ENCODE data around the gene GPC6.

DNA sequence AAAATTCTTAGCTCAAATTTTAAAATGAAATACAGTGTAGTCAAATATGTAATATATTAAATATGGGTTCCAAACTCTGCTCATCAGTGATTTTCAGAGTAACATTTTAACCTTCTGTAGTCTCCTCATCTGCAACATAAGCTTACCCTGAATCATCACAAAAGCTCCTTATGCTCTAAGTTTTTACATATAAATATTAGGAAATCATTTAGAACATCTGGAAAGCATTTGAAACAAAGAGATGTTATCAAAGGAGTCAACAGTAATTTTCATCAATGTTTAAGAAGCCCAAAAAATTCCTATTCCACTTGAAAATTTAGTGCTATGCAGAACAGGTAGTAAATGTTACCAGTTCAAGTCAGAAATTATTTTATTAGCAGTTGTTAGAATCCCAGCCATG, 1028.1 kb downstream of the GPC6 start:
- TF ChIP-seq, protein P1, sequence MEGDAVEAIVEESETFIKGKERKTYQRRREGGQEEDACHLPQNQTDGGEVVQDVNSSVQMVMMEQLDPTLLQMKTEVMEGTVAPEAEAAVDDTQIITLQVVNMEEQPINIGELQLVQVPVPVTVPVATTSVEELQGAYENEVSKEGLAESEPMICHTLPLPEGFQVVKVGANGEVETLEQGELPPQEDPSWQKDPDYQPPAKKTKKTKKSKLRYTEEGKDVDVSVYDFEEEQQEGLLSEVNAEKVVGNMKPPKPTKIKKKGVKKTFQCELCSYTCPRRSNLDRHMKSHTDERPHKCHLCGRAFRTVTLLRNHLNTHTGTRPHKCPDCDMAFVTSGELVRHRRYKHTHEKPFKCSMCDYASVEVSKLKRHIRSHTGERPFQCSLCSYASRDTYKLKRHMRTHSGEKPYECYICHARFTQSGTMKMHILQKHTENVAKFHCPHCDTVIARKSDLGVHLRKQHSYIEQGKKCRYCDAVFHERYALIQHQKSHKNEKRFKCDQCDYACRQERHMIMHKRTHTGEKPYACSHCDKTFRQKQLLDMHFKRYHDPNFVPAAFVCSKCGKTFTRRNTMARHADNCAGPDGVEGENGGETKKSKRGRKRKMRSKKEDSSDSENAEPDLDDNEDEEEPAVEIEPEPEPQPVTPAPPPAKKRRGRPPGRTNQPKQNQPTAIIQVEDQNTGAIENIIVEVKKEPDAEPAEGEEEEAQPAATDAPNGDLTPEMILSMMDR (IDR thresholded peaks at IDR 0.05; ENCODE audit: low read length), result no peak
- no peak for TF ChIP-seq EZH2phosphoT487 (IDR thresholded peaks at IDR 0.05; ENCODE audit: low read length)
